Smooth muscle cell of the coronary artery (primary cell): Measurements from ENCODE around the gene GJE1. TPM values are rescaled to one million over a fixed set of nuclear protein-coding genes. Genes with fewer than 3 reads are reported as not detected.

Source experiments
- total RNA-seq: library from RNA; depleted of rRNA; stranded (reverse); fragments of >200 nt; gene quantifications from 2 replicates; pipeline ENCODE4 v1.2.3, GENCODE V29; 2014; ENCODE audit warnings: low replicate concordance

GJE1 gene, protein sequence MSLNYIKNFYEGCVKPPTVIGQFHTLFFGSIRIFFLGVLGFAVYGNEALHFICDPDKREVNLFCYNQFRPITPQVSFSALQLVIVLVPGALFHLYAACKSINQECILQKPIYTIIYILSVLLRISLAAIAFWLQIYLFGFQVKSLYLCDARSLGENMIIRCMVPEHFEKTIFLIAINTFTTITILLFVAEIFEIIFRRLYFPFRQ
- total RNA-seq: not detected in 2 replicates

GRCh38 chr6:142132625-142133024, at the start of gene GJE1:
Gene GJE1 (plus strand): TSS chr6:142132925. CDS start chr6:142133159, 234 bp downstream.

DNA sequence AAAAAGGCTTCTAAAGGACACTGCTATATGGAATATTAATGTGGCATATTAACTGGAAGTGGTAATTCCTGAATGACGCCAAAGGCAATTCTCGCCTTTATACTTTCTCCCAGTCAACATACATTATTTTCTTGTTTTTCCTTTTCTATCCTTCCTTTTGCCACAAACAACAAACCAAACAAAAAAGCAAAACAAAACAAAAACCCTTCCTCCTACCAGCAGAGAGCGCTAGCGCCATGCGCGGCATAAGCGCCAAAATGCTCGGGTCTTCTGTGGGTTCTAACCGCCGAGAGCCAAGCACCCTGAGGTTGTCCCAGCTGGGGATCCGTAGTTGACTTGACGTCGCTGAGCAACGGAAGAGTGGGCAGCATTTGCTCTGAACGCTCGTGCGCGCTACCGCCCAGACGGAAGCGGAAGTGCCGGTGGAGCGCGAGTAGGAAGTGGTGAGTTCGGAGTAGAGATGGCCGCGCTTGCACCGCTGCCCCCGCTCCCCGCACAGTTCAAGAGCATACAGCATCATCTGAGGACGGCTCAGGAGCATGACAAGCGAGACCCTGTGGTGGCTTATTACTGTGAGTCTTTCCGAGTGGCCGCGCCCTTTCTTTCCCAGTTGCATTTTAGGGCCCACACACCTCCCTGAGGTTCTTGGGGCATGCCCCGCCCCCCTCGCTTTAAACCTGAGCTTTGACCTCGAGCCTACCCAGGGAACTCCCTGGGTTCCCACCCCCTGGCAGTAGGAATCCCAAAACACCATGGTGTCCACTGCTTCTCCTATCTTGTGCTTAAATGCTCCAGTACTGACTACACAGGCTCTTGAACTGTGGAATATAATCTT, 14.3 kb downstream of the GJE1 start, which contains the start of the genes NMBR and VTA1:
NMBR (minus strand) TSS at position 295 of the 835 bp plus-strand sequence. CDS start 58,464 bp downstream, outside the sequence.
VTA1 (plus strand) TSS at position 436 of the 835 bp plus-strand sequence; CDS start at position 461, 25 bp downstream.

Other genes with a start within 250 kb of the GJE1 start
- not detected in 2 replicates for gene NMBR, start 14.2 kb downstream of the GJE1 start, total RNA-seq
- 23.6 and 30.9 TPM in 2 replicates for gene VTA1, start 14.3 kb downstream of the GJE1 start, total RNA-seq
- 0.75 and 1.3 TPM in 2 replicates for gene ADGRG6, start 169.1 kb downstream of the GJE1 start, total RNA-seq